Endothelial cell of umbilical vein (primary cell): ENCODE results near the gene IP6K3. TPM values are rescaled to one million over a fixed set of nuclear protein-coding genes. Genes with fewer than 3 reads are reported as not detected.

Source experiments
- BruUV-seq: library from RNA; stranded (reverse); fragments of 400-500 nt; replicated peaks from 2 replicates; lab custom pipeline; 2021; lab: Mats Ljungman, UMichigan
- CTCF ChIA-PET: fragments of 300-600, 350-600 bp; sonication (Branson Sonifier 250); formaldehyde crosslinking; loops from one replicate; lab custom pipeline; 2021; ENCODE audit warnings: antibody characterized with exemption, inconsistent platforms; lab: Charles Lee
- POLR2A ChIA-PET: fragments of 300-600, 350-600 bp; sonication (Branson Sonifier 250); formaldehyde crosslinking; loops from one replicate; lab custom pipeline; 2021; ENCODE audit warnings: antibody characterized with exemption, inconsistent platforms; lab: Charles Lee
- DNase-seq: peaks from one replicate; pipeline ENCODE4 v3.0.0-alpha.2; 2011; ENCODE audit warnings: low read depth, low spot score
- FAIRE-seq: peaks from 2 replicates; lab custom pipeline; 2011; peaks lifted over from hg19 to GRCh38; lab: Jason Lieb, UNC
- H2AFZ ChIP-seq: 2 replicates; pipeline ENCODE4 v1.6.0; 2012; ENCODE audit warnings: low read depth, low read length, control low read depth, inconsistent platforms
- H3K27ac ChIP-seq: 2 replicates; pipeline ENCODE4 v1.5.1; 2011; ENCODE audit warnings: low read depth, mild to moderate bottlenecking, control low read depth, low read length, moderate library complexity; ENCODE audit not compliant: insufficient read depth
- H3K27me3 ChIP-seq, 2 experiments: 2 replicates each; pipeline versions ENCODE4 v1.6.0 to v1.6.1; 2011; ENCODE audit warnings: low read length in 2 of 2, mixed read lengths in 1 of 2; ENCODE audit not compliant: control insufficient read depth in 2 of 2, insufficient read depth in 2 of 2
- H3K36me3 ChIP-seq, 2 experiments: 2 replicates in 1 of 2; 3 replicates in 1 of 2; pipeline ENCODE4 v1.5.1; 2011; ENCODE audit warnings: low read length in 2 of 2, mild to moderate bottlenecking in 1 of 2, moderate library complexity in 1 of 2; ENCODE audit not compliant: control insufficient read depth in 2 of 2, insufficient read depth in 2 of 2; ENCODE audit errors: extremely low read depth in 1 of 2
- H3K4me1 ChIP-seq: 3 replicates; pipeline ENCODE4 v1.5.1; 2011; ENCODE audit warnings: mild to moderate bottlenecking, low read length; ENCODE audit not compliant: control insufficient read depth, insufficient read depth; ENCODE audit errors: extremely low read depth
- H3K4me2 ChIP-seq: 2 replicates; pipeline ENCODE4 v1.6.1; 2011; ENCODE audit warnings: low read length, control low read depth, mixed read lengths; ENCODE audit not compliant: insufficient read depth
- H3K4me3 ChIP-seq, 3 experiments: fragments of 200-600 bp in 1 of 3; sonication (generic), shearing (Covaris generic) in 1 of 3; replicated peaks in 1 of 3; 2 replicates each; pipeline ENCODE4 v1.5.1; 2011 to 2016; ENCODE audit warnings: control low read depth in 3 of 3, low read length in 3 of 3, mild to moderate bottlenecking in 2 of 3, inconsistent platforms in 1 of 3, low read depth in 1 of 3, moderate library complexity in 1 of 3; ENCODE audit not compliant: insufficient read depth in 1 of 3
- H3K79me2 ChIP-seq: 2 replicates; pipeline ENCODE4 v1.6.0; 2012; ENCODE audit warnings: low read length, inconsistent platforms; ENCODE audit not compliant: control insufficient read depth, insufficient read depth
- H3K9ac ChIP-seq: replicated peaks from 2 replicates; pipeline ENCODE3; 2011; ENCODE audit warnings: low read length, control low read depth; ENCODE audit not compliant: insufficient read depth; ENCODE audit errors: extremely low read depth
- H3K9me1 ChIP-seq: replicated peaks from 3 replicates; pipeline ENCODE4 v1.6.0; 2011; ENCODE audit warnings: mild to moderate bottlenecking, low read length; ENCODE audit not compliant: control insufficient read depth, insufficient read depth; ENCODE audit errors: extremely low read depth
- H3K9me3 ChIP-seq: replicated peaks from 2 replicates; pipeline ENCODE4 v1.5.1; 2012; ENCODE audit warnings: low read length, inconsistent platforms; ENCODE audit not compliant: control insufficient read depth, insufficient read depth
- H4K20me1 ChIP-seq: replicated peaks from 2 replicates; pipeline ENCODE3; 2011; ENCODE audit warnings: mild to moderate bottlenecking, low read length; ENCODE audit not compliant: control insufficient read depth, insufficient read depth; ENCODE audit errors: extremely low read depth
- CTCF ChIP-seq, 2 donors: IDR thresholded peaks; 1 replicate in 1 of 2; 2 replicates in 1 of 2; pipeline ENCODE4 v1.5.1; 2011; ENCODE audit warnings: low read length in 2 of 2, mild to moderate bottlenecking in 2 of 2, moderate library complexity in 2 of 2, control low read depth in 1 of 2, inconsistent platforms in 1 of 2, low read depth in 1 of 2; ENCODE audit not compliant: insufficient read depth in 1 of 2; ENCODE audit errors: extremely low read depth in 1 of 2
- EZH2 ChIP-seq: IDR thresholded peaks from 2 replicates; pipeline ENCODE4 v1.6.1; 2012; ENCODE audit warnings: borderline replicate concordance, low read depth, mild to moderate bottlenecking, moderate library complexity, low read length, inconsistent platforms; ENCODE audit not compliant: severe bottlenecking
- FOS ChIP-seq: IDR thresholded peaks from 2 replicates; pipeline ENCODE4 v1.6.1; 2011; ENCODE audit warnings: mild to moderate bottlenecking, low read length, moderate library complexity, borderline replicate concordance; ENCODE audit not compliant: insufficient read depth
- GATA2 ChIP-seq: IDR thresholded peaks from 2 replicates; pipeline ENCODE4 v1.7.0; 2011; ENCODE audit warnings: low read depth, mild to moderate bottlenecking, moderate library complexity, mixed read lengths, low read length; ENCODE audit not compliant: insufficient read length, insufficient read depth
- JUN ChIP-seq: IDR thresholded peaks from 2 replicates; pipeline ENCODE4 v1.6.1; 2011; ENCODE audit warnings: borderline replicate concordance, low read depth; ENCODE audit not compliant: insufficient read length, insufficient read depth
- MAX ChIP-seq: IDR thresholded peaks from 2 replicates; pipeline ENCODE4 v1.6.1; 2011; ENCODE audit not compliant: insufficient read depth, insufficient read length
- MYC ChIP-seq: IDR thresholded peaks from one replicate; pipeline ENCODE4 v1.6.1; 2011; ENCODE audit warnings: mild to moderate bottlenecking, low read depth, low read length
- POLR2A ChIP-seq: IDR thresholded peaks from 2 replicates; pipeline ENCODE4 v1.6.1; 2012; ENCODE audit warnings: low read depth, mild to moderate bottlenecking, control low read depth, low read length
- POLR2AphosphoS5 ChIP-seq: IDR thresholded peaks from 2 replicates; pipeline ENCODE4 v1.6.1; 2012; ENCODE audit warnings: low read depth, mild to moderate bottlenecking, control low read depth, low read length, moderate library complexity; ENCODE audit not compliant: insufficient read depth
- dilution Hi-C: fragments of 300-500 bp; cut with MboI; formaldehyde crosslinking; loops from one replicate; pipeline ENCODE4 v1.15.0; 2019; ENCODE audit warnings: low sequenced_read_pairs; ENCODE audit not compliant: extremely low pct_ligation_motif_present
- intact Hi-C: fragments of 100-400 bp; cut with micrococcal nuclease; formaldehyde crosslinking; loops from one replicate; pipeline ENCODE4 v1.10.0; 2022
- polyA plus RNA-seq, 4 experiments: library from polyadenylated mRNA; depleted of rRNA in 3 of 4; stranded (reverse) in 3 of 4; unstranded in 1 of 4; fragments of >200 nt; gene quantifications; 2 replicates each; pipeline versions ENCODE4 v1.2.1 to v1.2.3, GENCODE V29; 2011 to 2012; ENCODE audit warnings: missing spikeins in 1 of 4
- total RNA-seq: library from RNA; stranded (reverse); gene quantifications from 2 replicates; pipeline ENCODE4 v1.2.3, GENCODE V29; 2021

Gene IP6K3
- total and polyA plus RNA-seq, 2 donors (not counting 3 experiments of a cell fraction or from before 2014, with no cell fraction given): not detected

DNA sequence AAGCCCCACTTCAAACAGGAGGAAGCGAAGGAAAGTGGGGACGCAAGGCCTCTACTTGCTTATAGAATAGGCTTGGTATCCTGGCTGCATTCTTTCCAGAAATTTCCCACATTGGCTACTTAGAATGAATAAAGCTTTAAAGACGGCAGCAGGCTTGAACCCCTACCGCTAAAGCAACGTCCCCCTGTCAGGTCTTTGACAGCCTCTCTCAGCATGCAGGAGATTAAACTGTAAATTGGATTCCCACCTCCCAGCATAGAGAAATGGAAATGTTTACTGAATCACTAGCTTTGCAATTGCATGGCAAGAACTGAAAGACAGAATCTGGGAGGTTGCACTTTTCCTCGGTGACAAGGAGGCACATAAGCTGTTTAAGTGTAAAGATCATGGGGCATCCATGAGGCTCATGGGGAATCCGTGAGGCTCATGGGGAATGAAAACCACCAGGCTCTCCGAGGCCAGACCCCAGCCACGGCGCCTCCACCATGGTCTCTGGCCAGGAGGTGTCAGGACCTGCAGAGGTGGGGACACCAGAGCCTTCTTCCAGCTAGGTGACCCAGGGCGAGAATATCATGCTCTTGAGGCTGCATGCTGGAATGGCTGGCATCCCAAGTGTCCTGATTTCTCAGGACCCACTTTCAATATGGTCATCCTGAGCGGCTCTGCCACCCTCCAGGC is 31.9 kb upstream of the IP6K3 start:
- DNase-seq (no peak), FAIRE-seq (no peak)
- Histone ChIP-seq H3K9me1 (no peaks in the 10 kb centered on the region), H4K20me1 (no peaks in the 10 kb centered on the region), H3K9me3 (no peaks in the 10 kb centered on the region), H3K27me3 (no peaks in the 10 kb centered on the region), H3K4me3 (no peak overlapping the region), H3K9ac (no peak overlapping the region), H3K27ac (no peak overlapping the region), H2AFZ (no peak overlapping the region), H3K4me2 (no peak overlapping the region), H3K36me3 (peaks cover 42 to 65% of the 10 kb centered on the region in 2 experiments), H3K4me1 (peaks cover 40% of the 10 kb centered on the region), H3K79me2 (peaks cover 10% of the 10 kb centered on the region)
- POLR2A ChIA-PET: interaction anchor here (2.2 kb wide), 1 partner anchor 9 kb away, joined by 8 read pairs; no protein-coding TSS in a partner anchor
- intact Hi-C loops: no loop called here
- no TSS peak for BruUV-seq
- dilution Hi-C loops: no loop called here
- no peak for TF ChIP-seq GATA2
- no peak for TF ChIP-seq EZH2
- TF ChIP-seq MYC: no peak
- no peak for TF ChIP-seq POLR2A
- no peak for TF ChIP-seq CTCF (IDR thresholded peaks at IDR 0.05; ENCODE audit: extremely low read depth in 1 of 2, insufficient read depth in 1 of 2, low read depth in 1 of 2, low read length in 2 of 2)
- TF ChIP-seq POLR2AphosphoS5: no peak
- no peak for TF ChIP-seq JUN
- TF ChIP-seq FOS: no peak
- no peak for TF ChIP-seq MAX
- CTCF ChIA-PET: interaction anchor here (1.7 to 3.3 kb wide), 3 partner anchors 9 to 249 kb away, joined by 5 to 15 read pairs (median 8); partner anchors contain the start of gene LEMD2
